VCaP (cell line): Measurements from ENCODE around the gene CMTM7.
"Not testable (repeated sequence)": the region's sequence is repeated elsewhere in the genome, so short reads cannot be mapped to it uniquely, and the experiment has no call there.

Source experiments
- H3K27ac ChIP-seq: fragments of 450-650 bp; 2 replicates; pipeline ENCODE4 v1.5.1; 2017
- CTCF ChIP-seq: fragments of 450-650 bp; conservative IDR thresholded peaks from 2 replicates; pipeline ENCODE4 v1.5.1; 2017; ENCODE audit warnings: mild to moderate bottlenecking, moderate library complexity

CMTM7 gene

GRCh38 chr3:32459450-32459849 is 67.8 kb downstream of the CMTM7 start:
- no peak for TF ChIP-seq CTCF
- peak overlapping the region; percentile 53; the same call in 1 of the 2 replicates for H3K27ac ChIP-seq

GRCh38 chr3:32460031-32460749 is 68.5 kb downstream of the CMTM7 start:
- H3K27ac ChIP-seq, result peak overlapping the region; percentile 53
- TF ChIP-seq CTCF, result no peak

- peak overlapping the region; percentile 53 for H3K27ac ChIP-seq
Observed at GRCh38 chr3:32460817-32461496, 69.3 kb downstream of the CMTM7 start.

- H3K27ac ChIP-seq, result peak overlapping the region; percentile 53; the same call in 1 of the 2 replicates
Observed at GRCh38 chr3:32462191-32462986, 70.7 kb downstream of the CMTM7 start.

GRCh38 chr3:32463415-32463814 is 71.8 kb downstream of the CMTM7 start:
- not testable (repeated sequence) for H3K27ac ChIP-seq

GRCh38 chr3:32464726-32465125 is 73.1 kb downstream of the CMTM7 start:
- not testable (repeated sequence) for H3K27ac ChIP-seq

- not testable (repeated sequence) for H3K27ac ChIP-seq
Observed at GRCh38 chr3:32466808-32467207, 75.2 kb downstream of the CMTM7 start.

GRCh38 chr3:32467333-32468070 is 75.8 kb downstream of the CMTM7 start:
- H3K27ac ChIP-seq, result peak overlapping the region; percentile 47; the same call in 1 of the 2 replicates
- peak; percentile 99 for TF ChIP-seq CTCF

- no peak for TF ChIP-seq CTCF
- peak overlapping the region; percentile 42 for H3K27ac ChIP-seq
Observed at GRCh38 chr3:32469151-32469874, 77.7 kb downstream of the CMTM7 start.
